Endothelial cell of umbilical vein (primary cell): ENCODE results near the gene FSD1. TPM values are rescaled to one million over a fixed set of nuclear protein-coding genes. Genes with fewer than 3 reads are reported as not detected.

Source experiments
- BruUV-seq: library from RNA; stranded (reverse); fragments of 400-500 nt; replicated peaks from 2 replicates; lab custom pipeline; 2021; lab: Mats Ljungman, UMichigan
- CTCF ChIA-PET: fragments of 300-600, 350-600 bp; sonication (Branson Sonifier 250); formaldehyde crosslinking; loops from one replicate; lab custom pipeline; 2021; ENCODE audit warnings: antibody characterized with exemption, inconsistent platforms; lab: Charles Lee
- POLR2A ChIA-PET: fragments of 300-600, 350-600 bp; sonication (Branson Sonifier 250); formaldehyde crosslinking; loops from one replicate; lab custom pipeline; 2021; ENCODE audit warnings: antibody characterized with exemption, inconsistent platforms; lab: Charles Lee
- DNase-seq: peaks from one replicate; pipeline ENCODE4 v3.0.0-alpha.2; 2011; ENCODE audit warnings: low read depth, low spot score
- FAIRE-seq: peaks from 2 replicates; lab custom pipeline; 2011; peaks lifted over from hg19 to GRCh38; lab: Jason Lieb, UNC
- H2AFZ ChIP-seq: 2 replicates; pipeline ENCODE4 v1.6.0; 2012; ENCODE audit warnings: low read depth, low read length, control low read depth, inconsistent platforms
- H3K27ac ChIP-seq: 2 replicates; pipeline ENCODE4 v1.5.1; 2011; ENCODE audit warnings: low read depth, mild to moderate bottlenecking, control low read depth, low read length, moderate library complexity; ENCODE audit not compliant: insufficient read depth
- H3K27me3 ChIP-seq, 2 experiments: 2 replicates each; pipeline versions ENCODE4 v1.6.0 to v1.6.1; 2011; ENCODE audit warnings: low read length in 2 of 2, mixed read lengths in 1 of 2; ENCODE audit not compliant: control insufficient read depth in 2 of 2, insufficient read depth in 2 of 2
- H3K36me3 ChIP-seq, 2 experiments: 2 replicates in 1 of 2; 3 replicates in 1 of 2; pipeline ENCODE4 v1.5.1; 2011; ENCODE audit warnings: low read length in 2 of 2, mild to moderate bottlenecking in 1 of 2, moderate library complexity in 1 of 2; ENCODE audit not compliant: control insufficient read depth in 2 of 2, insufficient read depth in 2 of 2; ENCODE audit errors: extremely low read depth in 1 of 2
- H3K4me1 ChIP-seq: 3 replicates; pipeline ENCODE4 v1.5.1; 2011; ENCODE audit warnings: mild to moderate bottlenecking, low read length; ENCODE audit not compliant: control insufficient read depth, insufficient read depth; ENCODE audit errors: extremely low read depth
- H3K4me2 ChIP-seq: 2 replicates; pipeline ENCODE4 v1.6.1; 2011; ENCODE audit warnings: low read length, control low read depth, mixed read lengths; ENCODE audit not compliant: insufficient read depth
- H3K4me3 ChIP-seq, 3 experiments: fragments of 200-600 bp in 1 of 3; sonication (generic), shearing (Covaris generic) in 1 of 3; replicated peaks in 1 of 3; 2 replicates each; pipeline ENCODE4 v1.5.1; 2011 to 2016; ENCODE audit warnings: control low read depth in 3 of 3, low read length in 3 of 3, mild to moderate bottlenecking in 2 of 3, inconsistent platforms in 1 of 3, low read depth in 1 of 3, moderate library complexity in 1 of 3; ENCODE audit not compliant: insufficient read depth in 1 of 3
- H3K79me2 ChIP-seq: 2 replicates; pipeline ENCODE4 v1.6.0; 2012; ENCODE audit warnings: low read length, inconsistent platforms; ENCODE audit not compliant: control insufficient read depth, insufficient read depth
- H3K9ac ChIP-seq: replicated peaks from 2 replicates; pipeline ENCODE3; 2011; ENCODE audit warnings: low read length, control low read depth; ENCODE audit not compliant: insufficient read depth; ENCODE audit errors: extremely low read depth
- H3K9me1 ChIP-seq: replicated peaks from 3 replicates; pipeline ENCODE4 v1.6.0; 2011; ENCODE audit warnings: mild to moderate bottlenecking, low read length; ENCODE audit not compliant: control insufficient read depth, insufficient read depth; ENCODE audit errors: extremely low read depth
- H3K9me3 ChIP-seq: replicated peaks from 2 replicates; pipeline ENCODE4 v1.5.1; 2012; ENCODE audit warnings: low read length, inconsistent platforms; ENCODE audit not compliant: control insufficient read depth, insufficient read depth
- H4K20me1 ChIP-seq: replicated peaks from 2 replicates; pipeline ENCODE3; 2011; ENCODE audit warnings: mild to moderate bottlenecking, low read length; ENCODE audit not compliant: control insufficient read depth, insufficient read depth; ENCODE audit errors: extremely low read depth
- CTCF ChIP-seq, 2 donors: IDR thresholded peaks; 1 replicate in 1 of 2; 2 replicates in 1 of 2; pipeline ENCODE4 v1.5.1; 2011; ENCODE audit warnings: low read length in 2 of 2, mild to moderate bottlenecking in 2 of 2, moderate library complexity in 2 of 2, control low read depth in 1 of 2, inconsistent platforms in 1 of 2, low read depth in 1 of 2; ENCODE audit not compliant: insufficient read depth in 1 of 2; ENCODE audit errors: extremely low read depth in 1 of 2
- FOS ChIP-seq: IDR thresholded peaks from 2 replicates; pipeline ENCODE4 v1.6.1; 2011; ENCODE audit warnings: mild to moderate bottlenecking, low read length, moderate library complexity, borderline replicate concordance; ENCODE audit not compliant: insufficient read depth
- GATA2 ChIP-seq: IDR thresholded peaks from 2 replicates; pipeline ENCODE4 v1.7.0; 2011; ENCODE audit warnings: low read depth, mild to moderate bottlenecking, moderate library complexity, mixed read lengths, low read length; ENCODE audit not compliant: insufficient read length, insufficient read depth
- JUN ChIP-seq: IDR thresholded peaks from 2 replicates; pipeline ENCODE4 v1.6.1; 2011; ENCODE audit warnings: borderline replicate concordance, low read depth; ENCODE audit not compliant: insufficient read length, insufficient read depth
- MYC ChIP-seq: IDR thresholded peaks from one replicate; pipeline ENCODE4 v1.6.1; 2011; ENCODE audit warnings: mild to moderate bottlenecking, low read depth, low read length
- POLR2A ChIP-seq: IDR thresholded peaks from 2 replicates; pipeline ENCODE4 v1.6.1; 2012; ENCODE audit warnings: low read depth, mild to moderate bottlenecking, control low read depth, low read length
- dilution Hi-C: fragments of 300-500 bp; cut with MboI; formaldehyde crosslinking; loops from one replicate; pipeline ENCODE4 v1.15.0; 2019; ENCODE audit warnings: low sequenced_read_pairs; ENCODE audit not compliant: extremely low pct_ligation_motif_present
- intact Hi-C: fragments of 100-400 bp; cut with micrococcal nuclease; formaldehyde crosslinking; loops from one replicate; pipeline ENCODE4 v1.10.0; 2022
- polyA plus RNA-seq, 4 experiments: library from polyadenylated mRNA; depleted of rRNA in 3 of 4; stranded (reverse) in 3 of 4; unstranded in 1 of 4; fragments of >200 nt; gene quantifications; 2 replicates each; pipeline versions ENCODE4 v1.2.1 to v1.2.3, GENCODE V29; 2011 to 2012; ENCODE audit warnings: missing spikeins in 1 of 4
- total RNA-seq: library from RNA; stranded (reverse); gene quantifications from 2 replicates; pipeline ENCODE4 v1.2.3, GENCODE V29; 2021

Gene FSD1
- total and polyA plus RNA-seq, 2 donors (not counting 3 experiments of a cell fraction or from before 2014, with no cell fraction given), result 25.8 to 55.5 TPM

- Histone ChIP-seq H3K27ac (no peak overlapping the region), H3K4me3 (no peak overlapping the region), H3K9me1 (no peaks in the 10 kb centered on the region), H3K4me2 (no peak overlapping the region), H3K9me3 (no peaks in the 10 kb centered on the region), H3K79me2 (no peaks in the 10 kb centered on the region), H2AFZ (no peak overlapping the region), H3K4me1 (no peaks in the 10 kb centered on the region), H3K9ac (no peak overlapping the region), H3K27me3 (no peaks in the 10 kb centered on the region), H3K36me3 (peaks cover 10 to 35% of the 10 kb centered on the region in 2 experiments), H4K20me1 (no peaks in the 10 kb centered on the region)
- intact Hi-C loops (no loop called here), dilution Hi-C loops (no loop called here)
- FAIRE-seq, result no peak
- no TSS peak for BruUV-seq
- CTCF ChIA-PET, result interaction anchor here (1.7 kb wide), 1 partner anchor 10 kb away, joined by 9 read pairs; no protein-coding TSS in a partner anchor
- no peak for DNase-seq
- TF ChIP-seq JUN (no peak), GATA2 (no peak), CTCF (IDR thresholded peaks at IDR 0.05; ENCODE audit: extremely low read depth in 1 of 2, insufficient read depth in 1 of 2, low read depth in 1 of 2, low read length in 2 of 2) (no peak), POLR2A (no peak), MYC (no peak), FOS (no peak)
- POLR2A ChIA-PET, result no interaction called here
Measured at GRCh38 chr19:4258181-4258580, 46.2 kb upstream of the FSD1 start.
